ENCODE results near the gene HSPA12B.

GRCh38 chr20:3733119-3733995, 872 bp downstream of the HSPA12B start:
- TF ChIP-seq U2AF1 (optimal IDR thresholded peaks at IDR 0.05; ENCODE audit: low read depth, low read length) (no peak), NFE2 (CRISPR knock-in tag; IDR thresholded peaks at IDR 0.05) (no peak), ISL2 (CRISPR knock-in tag; IDR thresholded peaks at IDR 0.05) (no peak), ZNF3 (CRISPR knock-in tag; IDR thresholded peaks at IDR 0.05) (no peak), MYPOP (CRISPR knock-in tag; IDR thresholded peaks at IDR 0.05) (no peak), TBP (CRISPR knock-in tag; IDR thresholded peaks at IDR 0.05) (no peak)

Data from HepG2 (cell line).